HG02623 (cell line): Measurements from ENCODE around the gene GKAP1.
"Not testable (repeated sequence)": the region's sequence is repeated elsewhere in the genome, so short reads cannot be mapped to it uniquely, and the experiment has no call there.

Source experiments
- ATAC-seq: cut with Tn5 transposase; IDR thresholded peaks from one replicate; pipeline ENCODE4 v1.9.1; 2021; ENCODE audit warnings: moderate library complexity; ENCODE audit not compliant: unreplicated experiment

Gene GKAP1

DNA sequence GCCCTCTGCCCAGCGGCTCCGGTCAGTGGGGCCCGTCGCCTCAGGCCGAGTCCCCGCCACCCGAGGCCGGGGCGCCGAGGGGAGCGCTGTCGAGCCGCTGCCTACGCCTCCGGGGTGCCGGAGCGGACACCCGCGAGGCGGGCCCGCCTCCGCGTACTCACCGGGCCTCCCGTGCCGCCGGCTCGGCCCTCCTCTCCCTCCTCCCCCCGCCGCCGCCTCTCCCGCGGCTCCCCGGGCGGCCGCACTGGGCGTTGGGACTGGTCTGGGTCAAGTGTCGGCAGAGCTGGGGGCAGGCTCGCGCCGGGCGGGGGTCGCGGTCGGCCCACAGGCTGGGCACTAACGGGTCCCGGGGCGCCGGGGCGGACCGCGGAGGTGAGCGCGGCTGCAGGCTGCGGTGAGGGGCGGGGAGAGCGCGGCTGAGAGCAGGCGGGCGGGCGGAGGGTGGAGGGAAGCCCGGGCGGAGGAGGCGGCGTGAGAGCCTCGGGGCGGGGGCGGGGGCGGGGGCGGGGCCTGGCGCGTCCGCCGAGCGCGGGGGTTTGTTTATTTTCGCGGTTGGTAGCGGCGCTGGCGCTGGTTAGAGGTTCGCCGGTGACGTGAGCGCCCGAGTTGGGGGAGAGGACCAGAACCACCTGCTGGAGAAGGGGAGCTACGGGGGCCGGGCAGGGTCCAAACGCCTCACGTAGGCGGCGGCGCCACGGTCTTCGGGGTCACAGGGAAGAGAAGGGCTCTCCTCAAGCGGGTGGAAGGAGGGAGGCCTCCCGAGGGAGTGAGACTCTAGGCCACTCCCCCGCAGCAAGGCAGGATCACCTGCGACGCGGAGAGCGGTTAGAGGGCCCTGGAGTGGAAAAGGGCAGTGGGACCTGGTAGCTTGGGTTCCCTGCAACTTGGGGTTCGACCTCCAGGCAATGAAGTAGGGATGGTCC lies at the start of gene GKAP1:
Gene GKAP1 (minus strand): TSS at position 414 of the 923 bp plus-strand sequence. CDS start 11,252 bp downstream, outside the sequence.
- peak; percentile 72 for ATAC-seq

GRCh38 chr9:83849895-83850294 lies 32.3 kb upstream of the GKAP1 start:
- peak; percentile 70 for ATAC-seq

- ATAC-seq: not testable (repeated sequence)
Measured at GRCh38 chr9:83837070-83837643, 19.6 kb upstream of the GKAP1 start.

DNA sequence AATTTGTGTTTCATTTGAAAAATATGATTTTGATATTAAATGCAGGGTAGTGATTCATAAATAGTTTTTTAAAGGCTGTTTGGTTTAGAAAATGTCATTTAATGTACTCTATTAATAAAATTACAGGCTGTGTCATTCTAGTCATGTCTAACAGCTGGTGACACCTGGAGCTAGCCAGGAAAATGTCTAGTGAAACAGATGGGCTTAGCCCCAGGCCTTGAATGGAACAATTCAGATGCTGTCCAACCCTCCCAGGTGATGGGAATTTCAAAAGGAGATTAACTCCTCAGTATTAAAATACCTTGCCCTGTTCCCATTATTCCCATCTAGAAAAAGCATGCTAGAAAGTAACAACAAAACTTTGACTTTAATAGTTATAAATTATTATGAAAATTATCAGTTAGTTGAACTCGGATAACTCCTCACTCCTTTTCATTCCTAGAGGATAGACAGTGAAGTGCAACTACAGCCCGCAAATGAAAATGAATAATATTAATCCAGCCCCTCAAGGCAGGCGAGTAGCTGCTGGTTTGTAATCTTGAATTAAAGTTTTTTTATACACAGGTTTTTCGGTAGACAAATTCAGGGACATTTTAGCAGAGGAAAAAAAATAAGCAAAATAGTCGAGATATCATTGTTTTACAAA lies 13.0 kb upstream of the GKAP1 start:
- not testable (repeated sequence) for ATAC-seq

- ATAC-seq: not testable (repeated sequence)
Measured at GRCh38 chr9:83824986-83825623, 7.5 kb upstream of the GKAP1 start.

GRCh38 chr9:83817011-83817355 lies 586 bp downstream of the GKAP1 start:
- not testable (repeated sequence) for ATAC-seq

GRCh38 chr9:83815120-83815519 lies 2.4 kb downstream of the GKAP1 start:
- not testable (repeated sequence) for ATAC-seq

GRCh38 chr9:83809213-83809612 lies 8.4 kb downstream of the GKAP1 start:
- ATAC-seq: not testable (repeated sequence)

- ATAC-seq: not testable (repeated sequence)
Measured at GRCh38 chr9:83804454-83804853, 13.1 kb downstream of the GKAP1 start.

GRCh38 chr9:83803941-83804340 lies 13.6 kb downstream of the GKAP1 start:
- ATAC-seq: not testable (repeated sequence)

DNA sequence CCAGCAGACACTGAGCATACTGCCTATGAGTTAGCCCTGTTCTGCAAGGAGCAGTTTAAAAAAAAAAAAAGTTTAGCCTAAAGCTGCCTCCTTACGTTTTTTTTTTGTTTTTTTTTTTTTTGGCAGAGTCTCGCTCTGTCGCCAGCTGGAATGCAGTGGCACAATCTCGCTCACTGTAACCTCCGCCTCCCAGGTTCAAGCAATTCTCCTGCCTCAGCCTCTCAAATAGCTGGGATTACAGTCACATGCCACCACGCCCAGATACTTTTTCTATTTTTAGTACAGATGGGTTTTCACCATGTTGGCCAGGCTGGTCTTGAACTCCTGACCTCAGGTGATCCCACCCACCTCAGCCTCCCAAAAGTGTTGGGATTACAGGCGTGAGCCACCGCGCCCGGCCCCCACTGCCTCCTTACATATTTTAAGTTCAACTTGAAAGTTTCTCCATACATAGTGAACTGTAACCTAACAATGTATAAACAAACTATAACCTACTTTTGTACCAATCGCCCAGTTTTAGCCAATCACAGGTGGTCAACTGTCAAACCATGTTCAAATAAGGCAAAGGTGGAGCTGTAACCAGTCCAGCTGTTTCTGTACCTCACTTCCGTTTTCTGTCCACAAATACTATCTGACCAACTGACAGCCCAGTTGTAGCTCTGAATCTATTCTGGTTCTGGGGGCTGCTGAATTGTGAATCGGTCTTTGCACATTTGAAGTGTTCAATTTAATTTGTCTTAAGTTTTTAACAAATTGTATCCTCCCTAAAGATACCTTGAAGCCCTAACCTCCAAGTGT lies 17.1 kb downstream of the GKAP1 start:
- no peak for ATAC-seq

- no peak for ATAC-seq
Measured at GRCh38 chr9:83794051-83794450, 23.5 kb downstream of the GKAP1 start.

GRCh38 chr9:83792746-83793145 lies 24.8 kb downstream of the GKAP1 start:
- ATAC-seq: no peak

DNA sequence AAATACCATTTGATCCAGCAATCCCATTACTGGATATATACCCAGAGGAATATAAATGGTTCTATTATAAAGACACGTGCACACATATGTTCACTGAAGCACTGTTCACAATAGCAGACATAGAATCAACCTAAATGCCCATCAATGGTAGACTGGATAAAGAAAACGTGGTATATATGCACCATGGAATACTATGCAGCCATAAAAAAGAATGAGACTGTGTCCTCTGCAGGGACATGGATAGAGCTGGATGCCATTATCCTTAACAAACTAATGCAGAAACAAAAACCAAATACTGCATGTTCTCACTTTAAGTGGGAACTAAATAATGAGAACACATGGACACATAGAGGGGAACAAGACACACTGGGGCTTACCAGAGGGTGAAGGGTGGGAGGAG lies 39.4 kb downstream of the GKAP1 start:
- no peak for ATAC-seq

- no peak for ATAC-seq
Measured at GRCh38 chr9:83775932-83776331, 41.6 kb downstream of the GKAP1 start.

- ATAC-seq: no peak
Measured at GRCh38 chr9:83772860-83773259, 44.7 kb downstream of the GKAP1 start.

DNA sequence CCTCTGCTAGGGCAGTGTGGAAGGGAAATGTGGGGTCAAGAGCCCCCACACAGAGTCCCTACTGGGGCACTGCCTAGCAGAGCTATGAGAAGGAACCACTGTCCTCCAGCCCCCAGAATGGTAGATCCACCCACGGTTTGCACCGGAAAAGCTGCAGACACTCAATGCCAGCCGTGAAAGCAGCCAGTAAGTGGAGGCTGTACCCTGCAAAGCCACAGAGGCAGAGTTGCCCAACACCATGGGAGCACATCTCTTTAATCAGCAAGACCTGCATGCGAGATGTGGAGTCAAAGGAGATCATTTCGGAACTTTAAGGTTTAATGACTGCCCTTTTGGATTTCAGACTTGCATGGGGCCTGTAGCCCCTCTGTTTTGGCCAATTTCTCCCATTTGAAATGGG lies 52.2 kb downstream of the GKAP1 start:
- no peak for ATAC-seq

- ATAC-seq: peak; percentile 80
Measured at GRCh38 chr9:83754383-83754977, 63.1 kb downstream of the GKAP1 start.

DNA sequence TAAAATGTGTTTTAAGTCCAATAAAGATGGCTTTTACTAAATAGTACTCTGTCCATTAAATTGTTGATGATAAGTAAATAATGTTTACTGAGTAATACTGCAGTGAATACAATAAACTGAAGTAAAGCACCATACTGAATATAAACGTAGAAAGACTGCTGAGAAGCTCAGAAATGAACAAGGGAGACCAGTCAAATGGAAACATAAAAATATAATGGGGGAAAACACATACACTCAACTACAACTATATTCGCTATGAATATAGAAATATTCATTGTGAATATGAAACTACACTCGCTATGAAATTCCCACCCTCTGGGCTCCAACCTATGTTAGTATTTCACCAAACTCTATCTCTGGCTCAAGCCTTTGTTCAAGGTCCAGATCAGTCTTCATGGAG lies 67.9 kb downstream of the GKAP1 start:
- ATAC-seq: no peak

GRCh38 chr9:83744206-83744605 lies 73.4 kb downstream of the GKAP1 start:
- ATAC-seq: no peak
